Nephron progenitor cell (in vitro differentiated cells): ENCODE data around the gene LONP2.
A peak's percentile ranks its signal among the peaks of the same experiment; 100 is the strongest.
"Not testable (repeated sequence)": the region's sequence is repeated elsewhere in the genome, so short reads cannot be mapped to it uniquely, and the experiment has no call there.

Experiments used
- DNase-seq: peaks from one replicate; pipeline ENCODE4 v3.0.0; 2021
- H3K27ac Mint-ChIP-seq: 2 replicates; pipeline ENCODE4 v1.8.0; 2021; ENCODE audit warnings: mild to moderate bottlenecking, moderate library complexity, mixed read lengths
- H3K27me3 Mint-ChIP-seq: 2 replicates; pipeline ENCODE4 v1.8.0; 2021; ENCODE audit warnings: mild to moderate bottlenecking, low read depth, mixed read lengths; ENCODE audit not compliant: poor library complexity
- H3K36me3 Mint-ChIP-seq: 2 replicates; pipeline ENCODE4 v1.8.0; 2021; ENCODE audit warnings: low read depth, mixed read lengths
- H3K4me1 Mint-ChIP-seq: 2 replicates; pipeline ENCODE4 v1.8.0; 2021; ENCODE audit warnings: mixed read lengths
- H3K4me3 Mint-ChIP-seq: 2 replicates; pipeline ENCODE4 v1.8.0; 2021; ENCODE audit warnings: mild to moderate bottlenecking, moderate library complexity, mixed read lengths
- H3K9me3 Mint-ChIP-seq: 2 replicates; pipeline ENCODE4 v1.8.0; 2021; ENCODE audit warnings: mild to moderate bottlenecking, moderate library complexity, mixed read lengths
- CTCF ChIP-seq: fragments of 200-600 bp; sonication (generic); IDR thresholded peaks from 2 replicates; pipeline ENCODE4 v1.5.0; 2021; ENCODE audit warnings: antibody characterized with exemption

The LONP2 gene

GRCh38 chr16:48394355-48394703, 150.2 kb downstream of the LONP2 start:
- no peaks in the 10 kb centered on the region for H3K9me3 Mint-ChIP-seq
- TF ChIP-seq CTCF, result no peak
- H3K27me3 Mint-ChIP-seq, result peaks cover 2% of the 10 kb centered on the region
- DNase-seq, result no peak
- peak overlapping the region; percentile 31 for H3K27ac Mint-ChIP-seq
- H3K4me1 Mint-ChIP-seq, result peaks cover 12% of the 10 kb centered on the region
- H3K4me3 Mint-ChIP-seq, result no peak overlapping the region
- H3K36me3 Mint-ChIP-seq, result no peaks in the 10 kb centered on the region

GRCh38 chr16:48395375-48395774, 151.3 kb downstream of the LONP2 start:
- Mint-ChIP-seq H3K27ac (no peak overlapping the region), H3K9me3 (no peaks in the 10 kb centered on the region), H3K4me3 (no peak overlapping the region), H3K36me3 (no peaks in the 10 kb centered on the region), H3K4me1 (peaks cover 12% of the 10 kb centered on the region), H3K27me3 (peaks cover 2% of the 10 kb centered on the region)
- TF ChIP-seq CTCF, result no peak
- no peak for DNase-seq

GRCh38 chr16:48402547-48402946, 158.4 kb downstream of the LONP2 start:
- peaks cover 32% of the 10 kb centered on the region for H3K4me1 Mint-ChIP-seq
- H3K36me3 Mint-ChIP-seq, H3K27ac Mint-ChIP-seq, H3K27me3 Mint-ChIP-seq, DNase-seq, H3K9me3 Mint-ChIP-seq, H3K4me3 Mint-ChIP-seq: not testable (repeated sequence)

GRCh38 chr16:48405153-48405552, 161.1 kb downstream of the LONP2 start:
- H3K27me3 Mint-ChIP-seq, result peaks cover 11% of the 10 kb centered on the region
- H3K4me3 Mint-ChIP-seq, result no peak overlapping the region
- H3K9me3 Mint-ChIP-seq, result no peaks in the 10 kb centered on the region
- no peak for TF ChIP-seq CTCF
- H3K27ac Mint-ChIP-seq, result peak overlapping the region; percentile 85
- no peak for DNase-seq
- no peaks in the 10 kb centered on the region for H3K36me3 Mint-ChIP-seq
- H3K4me1 Mint-ChIP-seq, result peaks cover 35% of the 10 kb centered on the region

GRCh38 chr16:48405907-48406306, 161.8 kb downstream of the LONP2 start:
- Mint-ChIP-seq H3K4me3 (no peak overlapping the region), H3K27ac (peak overlapping the region; percentile 85), H3K9me3 (no peaks in the 10 kb centered on the region), H3K4me1 (peaks cover 34% of the 10 kb centered on the region), H3K27me3 (peaks cover 13% of the 10 kb centered on the region), H3K36me3 (no peaks in the 10 kb centered on the region)
- DNase-seq, result no peak
- TF ChIP-seq CTCF, result no peak
